ENCODE measurements around the gene MRPL55.

The MRPL55 gene

DNA sequence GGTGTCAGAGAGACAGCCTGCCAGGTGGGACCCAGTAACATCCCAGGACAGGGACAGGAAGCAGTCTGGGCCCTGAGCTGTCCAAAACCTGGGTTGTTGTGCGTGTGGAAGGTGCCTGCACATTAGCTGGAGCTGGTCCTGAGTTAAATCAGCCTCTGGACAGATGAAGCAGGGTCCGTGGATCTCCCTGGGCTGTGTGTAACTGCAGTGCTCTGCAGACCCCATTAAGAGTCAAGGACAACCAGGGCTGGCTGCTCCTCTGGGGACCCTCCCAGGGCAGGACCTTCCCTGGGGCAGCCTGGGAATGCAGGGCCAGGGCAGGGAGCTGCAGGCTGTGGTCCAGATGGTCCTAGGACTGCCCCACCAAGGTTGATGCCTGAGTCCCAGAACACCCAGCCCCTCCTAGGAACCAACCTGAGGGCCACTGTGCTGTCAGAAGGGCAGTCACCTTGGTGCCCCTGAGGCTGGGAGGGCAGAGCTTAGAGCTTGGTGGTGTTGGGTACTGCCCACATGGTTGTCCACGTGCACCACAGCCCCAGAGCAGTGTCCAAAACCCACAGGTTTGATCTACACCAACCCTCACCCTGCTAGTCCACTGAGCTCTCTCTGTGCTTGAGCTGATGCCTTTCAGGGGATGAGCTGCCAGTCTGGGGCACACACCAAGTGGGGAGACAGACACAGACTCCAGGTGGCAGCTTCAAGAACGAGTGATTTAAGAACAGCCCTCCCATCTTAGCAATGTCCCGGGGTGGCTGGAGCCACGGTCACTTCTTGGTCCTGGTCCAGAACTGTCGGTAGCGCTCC lies 2.9 kb downstream of the MRPL55 start:
- Histone ChIP-seq H3K4me1 (ENCODE audit: control insufficient read depth, insufficient read depth, low read length) (peaks cover 3% of the 10 kb centered on the region; the same call in 1 of the 2 replicates), H3K36me3 (ENCODE audit: control insufficient read depth, insufficient read depth, low read length) (peaks cover 24% of the 10 kb centered on the region), H3K27ac (ENCODE audit: low read depth, low read length) (no peak overlapping the region), H3K4me3 (ENCODE audit: low read depth, low read length) (no peak overlapping the region), H3K9me3 (ENCODE audit: control insufficient read depth, insufficient read depth, low read length) (no peaks in the 10 kb centered on the region), H3K27me3 (ENCODE audit: control insufficient read depth, insufficient read depth, low read length) (no peaks in the 10 kb centered on the region), H3K9ac (ENCODE audit: low read depth, low read length) (no peak overlapping the region)

DNA sequence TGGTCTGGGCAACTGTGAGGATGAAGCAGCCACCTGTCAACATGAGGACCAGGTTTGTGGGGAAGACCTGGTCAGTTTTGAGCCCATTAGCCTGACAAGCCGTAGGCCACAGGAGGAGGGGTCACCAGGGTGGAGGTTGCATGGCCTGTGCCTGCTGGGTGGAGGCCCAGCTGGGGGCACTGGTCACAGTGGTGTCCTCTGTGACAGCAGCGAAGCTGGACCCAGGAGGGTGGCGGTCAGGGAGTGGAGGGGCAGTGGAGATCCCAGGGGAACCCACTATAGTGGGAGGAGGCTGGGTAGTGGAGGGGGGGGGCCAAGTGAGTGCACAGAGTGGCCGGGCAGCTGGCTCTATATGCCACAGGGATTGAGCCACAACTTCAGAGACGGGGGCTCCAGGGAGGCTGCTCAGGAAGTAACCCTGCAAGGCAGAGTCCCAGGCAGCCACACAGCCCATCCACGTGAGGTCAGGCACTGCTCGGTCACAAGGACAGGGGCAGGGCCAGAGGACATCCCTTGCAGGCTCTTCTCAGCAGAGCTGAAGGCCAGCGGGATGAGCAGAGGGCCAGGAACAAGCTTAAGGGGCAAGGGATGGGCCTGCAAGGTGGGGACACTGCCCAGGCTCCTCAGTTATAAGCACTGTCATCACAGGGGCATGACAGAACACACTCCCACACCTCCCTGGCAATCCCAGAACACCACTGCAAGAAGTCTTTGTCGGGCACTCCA lies 3.7 kb downstream of the MRPL55 start:
- Histone ChIP-seq H3K4me3 (ENCODE audit: low read depth, low read length) (no peak overlapping the region), H3K36me3 (ENCODE audit: control insufficient read depth, insufficient read depth, low read length) (peaks cover 31% of the 10 kb centered on the region), H3K9me3 (ENCODE audit: control insufficient read depth, insufficient read depth, low read length) (no peaks in the 10 kb centered on the region), H3K4me1 (ENCODE audit: control insufficient read depth, insufficient read depth, low read length) (peaks cover 3% of the 10 kb centered on the region; the same call in 1 of the 2 replicates), H3K9ac (ENCODE audit: low read depth, low read length) (no peak overlapping the region), H3K27me3 (ENCODE audit: control insufficient read depth, insufficient read depth, low read length) (no peaks in the 10 kb centered on the region), H3K27ac (ENCODE audit: low read depth, low read length) (no peak overlapping the region)

DNA sequence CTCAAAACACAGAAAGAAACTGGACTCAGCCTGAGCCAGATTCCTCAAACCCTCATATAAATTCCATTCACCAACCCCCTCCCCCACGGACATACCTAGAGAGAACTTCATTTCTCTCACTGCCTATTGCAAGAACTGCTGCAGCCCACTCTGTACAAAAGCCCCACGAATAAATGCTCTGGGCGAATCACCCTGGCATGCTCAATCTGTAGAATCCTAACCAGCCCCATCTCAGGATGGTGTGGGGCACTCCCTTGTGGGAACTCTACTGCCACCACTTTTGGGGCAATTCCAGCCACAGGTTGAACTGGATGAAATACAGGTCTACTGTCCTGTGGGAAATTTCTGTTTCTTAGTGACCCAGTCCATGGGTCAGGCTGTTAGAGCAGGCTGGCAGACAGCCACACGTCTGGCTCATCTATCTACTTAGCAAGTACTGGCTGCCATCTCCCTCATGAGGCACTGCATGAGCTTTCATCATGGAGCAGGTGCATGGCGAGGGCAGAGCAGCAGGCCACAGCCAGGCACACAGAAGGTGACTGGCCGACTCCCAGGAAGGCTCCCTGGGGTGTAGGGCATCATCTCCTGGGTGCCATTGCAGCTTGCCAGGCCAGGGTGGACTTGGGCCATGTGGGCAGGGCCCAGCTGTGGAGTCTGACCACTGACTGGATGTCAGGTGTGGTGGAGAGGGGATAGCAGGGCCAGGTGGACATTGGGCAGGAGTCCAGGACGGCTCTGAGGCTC lies 4.4 kb downstream of the MRPL55 start:
- H3K9ac ChIP-seq (ENCODE audit: low read depth, low read length): no peak overlapping the region
- no peak overlapping the region for H3K27ac ChIP-seq (ENCODE audit: low read depth, low read length)
- H3K9me3 ChIP-seq (ENCODE audit: control insufficient read depth, insufficient read depth, low read length): no peaks in the 10 kb centered on the region
- no peaks in the 10 kb centered on the region for H3K27me3 ChIP-seq (ENCODE audit: control insufficient read depth, insufficient read depth, low read length)
- no peak overlapping the region for H3K4me3 ChIP-seq (ENCODE audit: low read depth, low read length)
- H3K4me1 ChIP-seq (ENCODE audit: control insufficient read depth, insufficient read depth, low read length): peaks cover 3% of the 10 kb centered on the region; the same call in 1 of the 2 replicates
- peaks cover 37% of the 10 kb centered on the region for H3K36me3 ChIP-seq (ENCODE audit: control insufficient read depth, insufficient read depth, low read length)

DNA sequence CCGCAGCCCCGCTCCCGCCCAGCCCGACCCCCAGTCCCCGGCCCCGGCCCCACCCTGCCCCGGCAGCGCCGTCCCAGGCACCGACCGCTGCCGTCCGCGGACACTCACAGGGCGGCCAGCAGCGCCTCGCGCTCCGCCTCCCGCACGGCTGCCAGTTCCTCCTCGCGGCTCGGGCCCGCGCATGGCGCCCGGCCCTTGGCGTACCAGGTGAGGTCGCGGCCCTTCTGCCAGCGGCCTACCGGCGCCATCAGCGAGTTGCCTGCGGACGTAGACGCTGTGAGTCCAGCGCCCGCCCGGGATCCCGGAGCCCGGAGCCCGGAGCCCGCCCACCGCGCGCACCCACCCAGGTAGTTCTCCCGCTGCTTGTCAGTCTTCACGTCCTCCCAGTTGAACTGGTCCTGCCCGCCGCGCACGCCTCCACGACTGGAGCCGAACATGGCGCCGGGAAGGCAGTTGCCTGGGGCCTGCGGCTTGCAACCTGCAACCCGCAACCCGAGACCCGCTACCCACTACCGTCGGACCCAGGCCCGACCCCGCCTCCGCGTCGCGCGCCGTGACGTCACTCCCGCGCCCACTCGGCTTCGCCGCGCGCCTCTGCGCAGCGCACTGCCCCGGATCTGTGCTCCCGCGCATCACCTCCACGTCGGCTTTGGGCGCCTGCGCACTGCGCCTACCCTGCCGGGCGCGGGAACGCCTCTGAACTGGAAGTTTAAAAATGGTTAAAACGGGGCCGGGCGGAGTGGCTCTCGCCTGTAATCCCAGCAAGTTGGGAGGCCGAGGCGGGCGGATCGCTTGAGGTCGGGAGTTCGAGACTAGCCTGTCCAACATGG lies 6.1 kb downstream of the MRPL55 start, which contains the start of gene C1orf35:
Gene C1orf35, minus strand, starts transcription at position 535 of the 830 bp plus-strand sequence. Its CDS starts 98 bp downstream, at position 437.
- no peaks in the 10 kb centered on the region for H3K4me1 ChIP-seq (ENCODE audit: control insufficient read depth, insufficient read depth, low read length)
- peak within 1 kb of the TSS; percentile 60 for H3K9ac ChIP-seq (ENCODE audit: low read depth, low read length)
- H3K4me3 ChIP-seq (ENCODE audit: low read depth, low read length): peak within 1 kb of the TSS; percentile 81
- no peaks in the 10 kb centered on the region for H3K27me3 ChIP-seq (ENCODE audit: control insufficient read depth, insufficient read depth, low read length)
- peak within 1 kb of the TSS; percentile 85 for H3K27ac ChIP-seq (ENCODE audit: low read depth, low read length)
- H3K36me3 ChIP-seq (ENCODE audit: control insufficient read depth, insufficient read depth, low read length): peaks cover 54% of the 10 kb centered on the region
- no peaks in the 10 kb centered on the region for H3K9me3 ChIP-seq (ENCODE audit: control insufficient read depth, insufficient read depth, low read length)

DNA sequence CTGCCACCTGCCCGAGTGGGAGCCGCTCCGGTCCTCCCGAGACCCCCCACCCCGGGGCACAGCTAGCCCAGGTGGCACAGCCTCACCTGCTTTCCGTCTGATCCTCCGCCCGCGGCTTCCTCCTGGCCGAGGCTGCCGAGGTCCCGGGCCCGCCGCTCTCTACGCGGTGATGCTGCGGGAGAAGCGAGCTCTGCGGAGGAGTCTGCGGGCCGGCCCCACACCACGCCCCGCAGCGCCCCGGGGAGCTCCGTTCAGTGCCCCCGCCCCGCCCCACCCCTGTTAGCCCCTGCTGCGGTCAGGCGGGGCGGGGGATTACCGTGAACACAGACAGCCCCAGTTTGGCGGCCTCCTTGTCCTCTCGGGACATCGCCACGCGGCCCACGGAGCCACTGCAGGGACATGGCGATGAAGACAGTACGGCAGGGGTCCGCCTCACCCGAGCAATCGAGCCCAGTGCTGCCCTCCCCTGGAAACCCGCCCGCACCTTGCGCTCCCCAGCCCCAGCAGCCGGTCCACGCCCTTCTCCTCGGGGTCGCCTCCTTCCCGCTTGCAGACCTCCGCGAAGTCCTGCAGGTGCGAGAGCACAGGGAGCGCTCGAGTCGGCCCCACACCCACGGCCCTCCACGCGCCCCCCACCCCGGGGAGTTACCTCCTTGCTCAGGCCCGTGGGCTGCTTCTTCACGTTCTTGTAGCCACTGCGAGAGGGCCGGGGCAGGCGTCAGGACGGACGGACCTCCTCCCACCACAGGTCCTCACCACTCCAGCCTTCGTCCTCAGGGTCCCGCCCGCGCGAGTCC lies 6.9 kb downstream of the MRPL55 start:
- Histone ChIP-seq H3K9ac (ENCODE audit: low read depth, low read length) (no peak overlapping the region), H3K4me3 (ENCODE audit: low read depth, low read length) (peak overlapping the region; percentile 81), H3K27ac (ENCODE audit: low read depth, low read length) (no peak overlapping the region), H3K4me1 (ENCODE audit: control insufficient read depth, insufficient read depth, low read length) (no peaks in the 10 kb centered on the region), H3K27me3 (ENCODE audit: control insufficient read depth, insufficient read depth, low read length) (no peaks in the 10 kb centered on the region), H3K9me3 (ENCODE audit: control insufficient read depth, insufficient read depth, low read length) (no peaks in the 10 kb centered on the region), H3K36me3 (ENCODE audit: control insufficient read depth, insufficient read depth, low read length) (peaks cover 56% of the 10 kb centered on the region)

DNA sequence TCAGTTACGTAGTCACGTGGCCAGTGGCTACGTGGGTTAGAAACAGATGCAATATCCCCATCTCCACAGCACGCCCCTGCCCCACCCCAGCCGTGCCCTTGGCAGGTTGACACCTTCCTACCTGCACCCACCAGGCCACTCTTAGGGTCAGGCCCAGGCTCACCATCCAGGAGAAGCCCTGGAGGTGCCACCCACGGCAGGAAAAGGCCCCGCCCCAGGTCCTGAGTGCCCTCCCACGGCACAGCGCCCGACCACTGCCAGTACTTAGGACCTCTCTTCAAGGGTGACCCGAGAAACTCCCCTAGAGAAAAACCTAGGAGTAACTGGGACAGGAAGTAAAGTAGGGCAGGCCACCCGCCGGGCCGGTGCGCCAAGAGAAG lies 7.5 kb downstream of the MRPL55 start:
- Histone ChIP-seq H3K36me3 (ENCODE audit: control insufficient read depth, insufficient read depth, low read length) (peaks cover 54% of the 10 kb centered on the region), H3K27ac (ENCODE audit: low read depth, low read length) (no peak overlapping the region), H3K9ac (ENCODE audit: low read depth, low read length) (no peak overlapping the region), H3K9me3 (ENCODE audit: control insufficient read depth, insufficient read depth, low read length) (no peaks in the 10 kb centered on the region), H3K4me3 (ENCODE audit: low read depth, low read length) (peak overlapping the region; percentile 81), H3K4me1 (ENCODE audit: control insufficient read depth, insufficient read depth, low read length) (no peaks in the 10 kb centered on the region), H3K27me3 (ENCODE audit: control insufficient read depth, insufficient read depth, low read length) (no peaks in the 10 kb centered on the region)

DNA sequence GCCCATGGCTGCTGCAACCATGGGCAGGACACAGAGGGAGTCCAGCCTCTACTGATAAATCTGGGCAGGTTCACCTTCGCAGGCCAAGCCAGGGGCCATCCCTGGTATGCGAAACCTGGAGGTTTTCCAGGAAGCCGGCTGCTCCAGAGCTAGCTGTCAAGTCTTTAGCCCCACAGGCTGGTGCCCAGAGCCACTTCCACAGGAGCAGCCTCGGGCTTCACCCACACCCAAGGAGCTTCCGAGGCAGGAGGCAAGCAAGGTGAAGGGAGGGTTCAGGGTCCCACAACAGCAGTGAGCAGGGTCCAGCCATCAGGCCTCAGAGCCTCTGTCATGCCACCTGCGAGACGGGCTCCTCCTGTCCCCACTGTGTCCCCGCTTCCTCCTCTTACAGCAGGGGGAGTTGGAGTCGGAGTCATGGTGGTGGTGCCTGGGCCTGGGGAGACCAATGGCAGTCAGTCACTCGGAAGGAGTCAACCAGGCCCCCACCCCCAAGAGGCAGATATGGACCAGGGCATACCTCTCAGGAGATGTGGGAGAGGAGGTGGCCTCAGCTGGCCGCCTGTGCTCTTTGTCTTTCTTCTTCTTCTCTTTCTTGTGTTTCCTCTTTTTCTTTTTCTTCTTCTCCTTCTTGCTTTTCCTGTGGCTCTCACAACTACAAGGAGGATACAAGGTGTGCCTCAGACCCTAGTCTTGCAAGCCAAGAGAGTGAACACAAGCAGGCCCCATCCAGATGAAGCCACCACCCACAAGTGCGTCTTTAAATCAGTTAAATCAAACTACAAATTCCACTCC lies 8.1 kb downstream of the MRPL55 start:
- Histone ChIP-seq H3K27ac (ENCODE audit: low read depth, low read length) (no peak overlapping the region), H3K4me3 (ENCODE audit: low read depth, low read length) (no peak overlapping the region), H3K9ac (ENCODE audit: low read depth, low read length) (no peak overlapping the region)

DNA sequence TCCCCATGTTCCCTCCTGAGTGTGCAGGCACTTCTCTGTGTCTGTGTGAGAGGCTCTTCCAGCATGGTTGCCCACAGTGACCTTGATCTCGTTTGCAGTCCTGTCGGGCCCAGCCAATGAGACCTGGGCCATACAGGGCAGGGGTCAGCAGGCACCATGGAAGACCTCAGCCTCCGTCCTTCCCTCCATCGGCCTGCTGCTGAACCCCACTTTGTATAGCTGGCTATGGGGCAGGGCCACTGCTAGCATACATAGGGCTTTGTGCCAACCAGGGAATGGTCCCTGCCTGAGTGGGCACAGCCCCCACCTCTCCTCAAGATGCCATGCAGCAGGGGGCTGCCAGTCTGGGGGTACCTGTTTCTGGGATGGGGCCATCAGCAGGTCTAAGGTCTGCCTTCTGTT lies 9.8 kb downstream of the MRPL55 start:
- H3K27me3 ChIP-seq (ENCODE audit: control insufficient read depth, insufficient read depth, low read length): no peaks in the 10 kb centered on the region
- H3K9ac ChIP-seq (ENCODE audit: low read depth, low read length): no peak overlapping the region
- no peak overlapping the region for H3K27ac ChIP-seq (ENCODE audit: low read depth, low read length)
- peaks cover 44% of the 10 kb centered on the region for H3K36me3 ChIP-seq (ENCODE audit: control insufficient read depth, insufficient read depth, low read length)
- no peaks in the 10 kb centered on the region for H3K9me3 ChIP-seq (ENCODE audit: control insufficient read depth, insufficient read depth, low read length)
- no peaks in the 10 kb centered on the region for H3K4me1 ChIP-seq (ENCODE audit: control insufficient read depth, insufficient read depth, low read length)
- no peak overlapping the region for H3K4me3 ChIP-seq (ENCODE audit: low read depth, low read length)

More for the DNA sequence above, 8.1 kb downstream of the MRPL55 start:
- no peaks in the 10 kb centered on the region for H3K4me1 ChIP-seq (ENCODE audit: control insufficient read depth, insufficient read depth, low read length)
- no peaks in the 10 kb centered on the region for H3K9me3 ChIP-seq (ENCODE audit: control insufficient read depth, insufficient read depth, low read length)
- no peaks in the 10 kb centered on the region for H3K27me3 ChIP-seq (ENCODE audit: control insufficient read depth, insufficient read depth, low read length)
- H3K36me3 ChIP-seq (ENCODE audit: control insufficient read depth, insufficient read depth, low read length): peaks cover 48% of the 10 kb centered on the region

DNA sequence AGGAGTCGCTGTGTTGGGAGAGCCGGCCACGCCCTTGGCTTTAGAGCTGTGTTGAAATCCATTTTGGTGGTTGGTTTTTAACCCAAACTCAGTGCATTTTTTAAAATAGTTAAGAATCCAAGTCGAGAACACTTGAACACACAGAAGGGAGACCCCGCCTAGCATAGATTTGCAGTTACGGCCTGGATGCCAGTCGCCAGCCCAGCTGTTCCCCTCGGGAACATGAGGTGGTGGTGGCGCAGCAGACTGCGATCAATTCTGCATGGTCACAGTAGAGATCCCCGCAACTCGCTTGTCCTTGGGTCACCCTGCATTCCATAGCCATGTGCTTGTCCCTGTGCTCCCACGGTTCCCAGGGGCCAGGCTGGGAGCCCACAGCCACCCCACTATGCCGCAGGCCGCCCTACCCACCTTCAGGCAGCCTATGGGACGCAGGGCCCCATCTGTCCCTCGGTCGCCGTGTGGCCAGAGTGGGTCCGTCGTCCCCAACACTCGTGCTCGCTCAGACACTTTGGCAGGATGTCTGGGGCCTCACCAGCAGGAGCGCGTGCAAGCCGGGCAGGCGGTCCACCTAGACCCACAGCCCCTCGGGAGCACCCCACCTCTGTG lies 10.7 kb downstream of the MRPL55 start:
- Histone ChIP-seq H3K9ac (ENCODE audit: low read depth, low read length) (no peak overlapping the region), H3K9me3 (ENCODE audit: control insufficient read depth, insufficient read depth, low read length) (no peaks in the 10 kb centered on the region), H3K27me3 (ENCODE audit: control insufficient read depth, insufficient read depth, low read length) (no peaks in the 10 kb centered on the region), H3K36me3 (ENCODE audit: control insufficient read depth, insufficient read depth, low read length) (peaks cover 44% of the 10 kb centered on the region), H3K27ac (ENCODE audit: low read depth, low read length) (no peak overlapping the region), H3K4me1 (ENCODE audit: control insufficient read depth, insufficient read depth, low read length) (no peaks in the 10 kb centered on the region), H3K4me3 (ENCODE audit: low read depth, low read length) (no peak overlapping the region)

Measured in HUES48 (cell line).